Liver (tissue), 9 donors: ENCODE results near the gene TMUB1. TPM values are rescaled to one million over a fixed set of nuclear protein-coding genes. Genes with fewer than 3 reads are reported as not detected.

ENCODE experiments used
- DNase-seq: peaks from one replicate; pipeline ENCODE4 v3.0.0-alpha.2; 2017; ENCODE audit warnings: low spot score
- H3K27ac ChIP-seq, 2 donors: one replicate each; pipeline ENCODE4 v1.7.0; 2013; ENCODE audit warnings: inconsistent platforms in 2 of 2, low read length in 2 of 2, control low read depth in 1 of 2, low read depth in 1 of 2, mild to moderate bottlenecking in 1 of 2
- H3K27me3 ChIP-seq, 4 donors: one replicate each; pipeline versions ENCODE4 v1.6.1 to v1.7.0; 2013; ENCODE audit warnings: low read length in 3 of 4, inconsistent platforms in 1 of 4, mild to moderate bottlenecking in 1 of 4, moderate library complexity in 1 of 4; ENCODE audit not compliant: control insufficient read depth in 4 of 4, insufficient read depth in 4 of 4
- H3K36me3 ChIP-seq, 4 donors: one replicate each; pipeline versions ENCODE4 v1.6.1 to v1.7.0; 2013; ENCODE audit warnings: low read length in 3 of 4, mild to moderate bottlenecking in 3 of 4, low read depth in 1 of 4, moderate library complexity in 1 of 4; ENCODE audit not compliant: control insufficient read depth in 4 of 4, insufficient read depth in 3 of 4
- H3K4me1 ChIP-seq, 4 donors: one replicate each; pipeline versions ENCODE4 v1.6.1 to v1.7.0; 2013; ENCODE audit warnings: low read length in 3 of 4, mild to moderate bottlenecking in 3 of 4, moderate library complexity in 1 of 4; ENCODE audit not compliant: control insufficient read depth in 4 of 4, insufficient read depth in 4 of 4
- H3K4me3 ChIP-seq, 3 donors: one replicate each; pipeline versions ENCODE4 v1.6.1 to v1.7.0; 2013; ENCODE audit warnings: low read length in 3 of 3, control low read depth in 1 of 3, low read depth in 1 of 3, mild to moderate bottlenecking in 1 of 3
- H3K9ac ChIP-seq, 2 donors: one replicate each; pipeline ENCODE4 v1.7.0; 2013; ENCODE audit warnings: low read length in 2 of 2, mild to moderate bottlenecking in 2 of 2, moderate library complexity in 2 of 2, control low read depth in 1 of 2, low read depth in 1 of 2
- H3K9me3 ChIP-seq, 4 donors: one replicate each; pipeline versions ENCODE4 v1.6.1 to v1.7.0; 2013; ENCODE audit warnings: low read length in 3 of 4; ENCODE audit not compliant: control insufficient read depth in 4 of 4
- ATF3 ChIP-seq: IDR thresholded peaks from 2 replicates; pipeline ENCODE4 v1.6.1; 2016; ENCODE audit warnings: antibody characterized with exemption
- EGR1 ChIP-seq, 2 donors: IDR thresholded peaks; 2 replicates each; pipeline ENCODE4 v1.6.1; 2016 to 2018; ENCODE audit warnings: antibody characterized with exemption in 2 of 2, low read depth in 2 of 2
- FOXA1 ChIP-seq: IDR thresholded peaks from 2 replicates; pipeline ENCODE4 v1.6.1; 2016; ENCODE audit warnings: antibody characterized with exemption
- GABPA ChIP-seq, 2 donors: IDR thresholded peaks in 1 of 2; conservative IDR thresholded peaks in 1 of 2; 2 replicates each; pipeline ENCODE4 v1.6.1; 2016; ENCODE audit warnings: antibody characterized with exemption in 2 of 2, mild to moderate bottlenecking in 1 of 2, moderate library complexity in 1 of 2
- HNF4A ChIP-seq, 2 donors: conservative IDR thresholded peaks; 2 replicates each; pipeline ENCODE4 v1.6.1; 2016; ENCODE audit warnings: antibody characterized with exemption in 2 of 2, mild to moderate bottlenecking in 2 of 2
- HNF4G ChIP-seq: IDR thresholded peaks from 2 replicates; pipeline ENCODE4 v1.6.1; 2016; ENCODE audit warnings: antibody characterized with exemption
- JUND ChIP-seq, 2 donors: IDR thresholded peaks; 2 replicates each; pipeline ENCODE4 v1.6.1; 2016; ENCODE audit warnings: antibody characterized with exemption in 2 of 2
- MAX ChIP-seq: IDR thresholded peaks from 2 replicates; pipeline ENCODE4 v1.6.1; 2016; ENCODE audit warnings: antibody characterized with exemption
- NR2F2 ChIP-seq: IDR thresholded peaks from 2 replicates; pipeline ENCODE4 v1.6.1; 2016; ENCODE audit warnings: antibody characterized with exemption
- SP1 ChIP-seq: IDR thresholded peaks from 2 replicates; pipeline ENCODE4 v1.6.1; 2018; ENCODE audit warnings: antibody characterized with exemption, mild to moderate bottlenecking
- TAF1 ChIP-seq: conservative IDR thresholded peaks from 2 replicates; pipeline ENCODE4 v1.6.1; 2016; ENCODE audit warnings: antibody characterized with exemption, mild to moderate bottlenecking
- YY1 ChIP-seq: IDR thresholded peaks from 2 replicates; pipeline ENCODE4 v1.6.1; 2016; ENCODE audit warnings: antibody characterized with exemption, mild to moderate bottlenecking
- WGBS: extraction: QIAGEN DNeasy Blood & Tissue Kit; methylation state at CpG from one replicate; pipeline ENCODE4 v1.1.7; 2013; 5-methylcytosine and 5-hydroxymethylcytosine counted together
- polyA plus RNA-seq, 2 donors: library from polyadenylated mRNA; stranded (reverse) in 1 of 2; unstranded in 1 of 2; fragments of 200-250 nt in 1 of 2; fragments of >200 nt in 1 of 2; fragmentation: Nextera tagmentation in 1 of 2; extraction: Ambion mirVana in 1 of 2; gene quantifications; one replicate each; pipeline versions ENCODE4 v1.2.1 to v1.2.3, GENCODE V29; 2013 to 2015
- total RNA-seq, 2 donors: library from RNA; depleted of rRNA; stranded (reverse); fragments of >200 nt; gene quantifications; one replicate each; pipeline ENCODE4 v1.2.3, GENCODE V29; 2014
- TF ChIP-seq, protein P1 (sequence below): IDR thresholded peaks from 2 replicates; pipeline ENCODE4 v1.6.1; 2016; ENCODE audit warnings: antibody characterized with exemption, mild to moderate bottlenecking
- TF ChIP-seq, protein P2 (sequence below): fragments of 150-350 bp; IDR thresholded peaks from 2 replicates; pipeline ENCODE4 v1.5.1; 2017; ENCODE audit warnings: improper control_type of control experiment, low read depth, low read length; ENCODE audit not compliant: missing input control
- TF ChIP-seq, protein P3 (sequence below): IDR thresholded peaks from 2 replicates; pipeline ENCODE4 v1.6.1; 2016; ENCODE audit warnings: antibody characterized with exemption
- donor health status: healthy.
- donor health status: healthy.
- donor health status: healthy.
- donor health status: healthy.
- donor health status: healthy.

TMUB1 gene
- total and polyA plus RNA-seq, 4 donors, result 15.1 to 51.7 (median 30.5) TPM

GRCh38 chr7:151093748-151094147 is 10.5 kb upstream of the TMUB1 start:
- Histone ChIP-seq H3K4me1 (peaks cover 3 to 31% (median 20%) of the 10 kb centered on the region in 4 donors), H3K36me3 (peaks cover 0 to 2% (median 0%) of the 10 kb centered on the region in 4 donors), H3K27ac (no peak overlapping the region), H3K9me3 (no peaks in the 10 kb centered on the region), H3K9ac (no peak overlapping the region), H3K4me3 (no peak overlapping the region), H3K27me3 (no peaks in the 10 kb centered on the region)
- 96% methylated on average over 6 of the region's 6 CpGs for WGBS
- DNase-seq, result no peak
- TF ChIP-seq, protein P1, sequence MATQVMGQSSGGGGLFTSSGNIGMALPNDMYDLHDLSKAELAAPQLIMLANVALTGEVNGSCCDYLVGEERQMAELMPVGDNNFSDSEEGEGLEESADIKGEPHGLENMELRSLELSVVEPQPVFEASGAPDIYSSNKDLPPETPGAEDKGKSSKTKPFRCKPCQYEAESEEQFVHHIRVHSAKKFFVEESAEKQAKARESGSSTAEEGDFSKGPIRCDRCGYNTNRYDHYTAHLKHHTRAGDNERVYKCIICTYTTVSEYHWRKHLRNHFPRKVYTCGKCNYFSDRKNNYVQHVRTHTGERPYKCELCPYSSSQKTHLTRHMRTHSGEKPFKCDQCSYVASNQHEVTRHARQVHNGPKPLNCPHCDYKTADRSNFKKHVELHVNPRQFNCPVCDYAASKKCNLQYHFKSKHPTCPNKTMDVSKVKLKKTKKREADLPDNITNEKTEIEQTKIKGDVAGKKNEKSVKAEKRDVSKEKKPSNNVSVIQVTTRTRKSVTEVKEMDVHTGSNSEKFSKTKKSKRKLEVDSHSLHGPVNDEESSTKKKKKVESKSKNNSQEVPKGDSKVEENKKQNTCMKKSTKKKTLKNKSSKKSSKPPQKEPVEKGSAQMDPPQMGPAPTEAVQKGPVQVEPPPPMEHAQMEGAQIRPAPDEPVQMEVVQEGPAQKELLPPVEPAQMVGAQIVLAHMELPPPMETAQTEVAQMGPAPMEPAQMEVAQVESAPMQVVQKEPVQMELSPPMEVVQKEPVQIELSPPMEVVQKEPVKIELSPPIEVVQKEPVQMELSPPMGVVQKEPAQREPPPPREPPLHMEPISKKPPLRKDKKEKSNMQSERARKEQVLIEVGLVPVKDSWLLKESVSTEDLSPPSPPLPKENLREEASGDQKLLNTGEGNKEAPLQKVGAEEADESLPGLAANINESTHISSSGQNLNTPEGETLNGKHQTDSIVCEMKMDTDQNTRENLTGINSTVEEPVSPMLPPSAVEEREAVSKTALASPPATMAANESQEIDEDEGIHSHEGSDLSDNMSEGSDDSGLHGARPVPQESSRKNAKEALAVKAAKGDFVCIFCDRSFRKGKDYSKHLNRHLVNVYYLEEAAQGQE, result no peak
- TF ChIP-seq NR2F2 (no peak), HNF4A (conservative IDR thresholded peaks at IDR 0.05) (no peak), YY1 (no peak), ATF3 (no peak)

DNA sequence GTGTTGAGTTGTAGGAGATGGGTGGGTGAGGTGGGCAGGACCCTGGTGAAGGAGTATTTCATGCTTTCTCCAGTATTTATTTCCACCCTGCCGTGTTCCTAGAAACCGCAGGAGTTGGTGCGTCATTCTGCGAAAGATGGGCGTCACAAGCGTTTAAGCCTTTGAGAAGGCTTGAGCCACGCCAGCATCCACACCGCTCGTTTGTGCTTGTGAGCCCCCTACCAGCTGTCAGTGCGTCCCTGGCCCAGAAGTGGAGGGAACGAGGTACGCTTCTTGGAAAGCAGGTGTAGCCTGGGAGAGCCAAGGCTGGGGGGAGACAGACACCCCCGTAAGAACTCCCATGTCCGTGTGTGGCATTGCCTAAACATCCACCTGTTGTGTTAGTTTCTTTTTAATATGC is 8.7 kb upstream of the TMUB1 start:
- Histone ChIP-seq H3K27ac (no peak overlapping the region), H3K27me3 (no peaks in the 10 kb centered on the region), H3K9me3 (no peaks in the 10 kb centered on the region), H3K9ac (no peak overlapping the region), H3K4me3 (no peak overlapping the region), H3K4me1 (peaks cover 10 to 42% (median 30%) of the 10 kb centered on the region in 4 donors), H3K36me3 (peaks cover 0 to 2% (median 0%) of the 10 kb centered on the region in 4 donors)
- no peak for TF ChIP-seq NR2F2
- no peak for TF ChIP-seq YY1
- no peak for TF ChIP-seq HNF4G
- TF ChIP-seq TAF1, result no peak
- TF ChIP-seq, protein P2, sequence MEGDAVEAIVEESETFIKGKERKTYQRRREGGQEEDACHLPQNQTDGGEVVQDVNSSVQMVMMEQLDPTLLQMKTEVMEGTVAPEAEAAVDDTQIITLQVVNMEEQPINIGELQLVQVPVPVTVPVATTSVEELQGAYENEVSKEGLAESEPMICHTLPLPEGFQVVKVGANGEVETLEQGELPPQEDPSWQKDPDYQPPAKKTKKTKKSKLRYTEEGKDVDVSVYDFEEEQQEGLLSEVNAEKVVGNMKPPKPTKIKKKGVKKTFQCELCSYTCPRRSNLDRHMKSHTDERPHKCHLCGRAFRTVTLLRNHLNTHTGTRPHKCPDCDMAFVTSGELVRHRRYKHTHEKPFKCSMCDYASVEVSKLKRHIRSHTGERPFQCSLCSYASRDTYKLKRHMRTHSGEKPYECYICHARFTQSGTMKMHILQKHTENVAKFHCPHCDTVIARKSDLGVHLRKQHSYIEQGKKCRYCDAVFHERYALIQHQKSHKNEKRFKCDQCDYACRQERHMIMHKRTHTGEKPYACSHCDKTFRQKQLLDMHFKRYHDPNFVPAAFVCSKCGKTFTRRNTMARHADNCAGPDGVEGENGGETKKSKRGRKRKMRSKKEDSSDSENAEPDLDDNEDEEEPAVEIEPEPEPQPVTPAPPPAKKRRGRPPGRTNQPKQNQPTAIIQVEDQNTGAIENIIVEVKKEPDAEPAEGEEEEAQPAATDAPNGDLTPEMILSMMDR, result no peak
- TF ChIP-seq EGR1 (IDR thresholded peaks at IDR 0.05; ENCODE audit: low read depth in 2 of 2), result no peak
- TF ChIP-seq JUND (IDR thresholded peaks at IDR 0.05), result no peak
- no peak for TF ChIP-seq GABPA (IDR thresholded peaks at IDR 0.05 in 1 of 2, conservative IDR thresholded peaks at IDR 0.05 in 1 of 2)
- TF ChIP-seq, protein P1, result no peak
- no peak for TF ChIP-seq SP1
- no peak for TF ChIP-seq HNF4A (conservative IDR thresholded peaks at IDR 0.05)
- no peak for TF ChIP-seq FOXA1
- no peak for TF ChIP-seq MAX
- TF ChIP-seq, protein P3, sequence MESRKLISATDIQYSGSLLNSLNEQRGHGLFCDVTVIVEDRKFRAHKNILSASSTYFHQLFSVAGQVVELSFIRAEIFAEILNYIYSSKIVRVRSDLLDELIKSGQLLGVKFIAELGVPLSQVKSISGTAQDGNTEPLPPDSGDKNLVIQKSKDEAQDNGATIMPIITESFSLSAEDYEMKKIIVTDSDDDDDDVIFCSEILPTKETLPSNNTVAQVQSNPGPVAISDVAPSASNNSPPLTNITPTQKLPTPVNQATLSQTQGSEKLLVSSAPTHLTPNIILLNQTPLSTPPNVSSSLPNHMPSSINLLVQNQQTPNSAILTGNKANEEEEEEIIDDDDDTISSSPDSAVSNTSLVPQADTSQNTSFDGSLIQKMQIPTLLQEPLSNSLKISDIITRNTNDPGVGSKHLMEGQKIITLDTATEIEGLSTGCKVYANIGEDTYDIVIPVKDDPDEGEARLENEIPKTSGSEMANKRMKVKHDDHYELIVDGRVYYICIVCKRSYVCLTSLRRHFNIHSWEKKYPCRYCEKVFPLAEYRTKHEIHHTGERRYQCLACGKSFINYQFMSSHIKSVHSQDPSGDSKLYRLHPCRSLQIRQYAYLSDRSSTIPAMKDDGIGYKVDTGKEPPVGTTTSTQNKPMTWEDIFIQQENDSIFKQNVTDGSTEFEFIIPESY, result no peak
- DNase-seq, result no peak
- 93% methylated on average over 14 of the region's 14 CpGs for WGBS
